ENCODE data around the gene OCA2.

GRCh38 chr15:27821273-27821672 is 277.8 kb downstream of the OCA2 start:
- TF ChIP-seq CTCF (conservative IDR thresholded peaks at IDR 0.05; ENCODE audit: low read depth, low read length) (no peak), EZH2 (IDR thresholded peaks at IDR 0.05; ENCODE audit: borderline replicate concordance, low read depth, low read length, poor library complexity, severe bottlenecking) (no peak)
